ENCODE results near the gene CAPN13.

CAPN13 gene

DNA sequence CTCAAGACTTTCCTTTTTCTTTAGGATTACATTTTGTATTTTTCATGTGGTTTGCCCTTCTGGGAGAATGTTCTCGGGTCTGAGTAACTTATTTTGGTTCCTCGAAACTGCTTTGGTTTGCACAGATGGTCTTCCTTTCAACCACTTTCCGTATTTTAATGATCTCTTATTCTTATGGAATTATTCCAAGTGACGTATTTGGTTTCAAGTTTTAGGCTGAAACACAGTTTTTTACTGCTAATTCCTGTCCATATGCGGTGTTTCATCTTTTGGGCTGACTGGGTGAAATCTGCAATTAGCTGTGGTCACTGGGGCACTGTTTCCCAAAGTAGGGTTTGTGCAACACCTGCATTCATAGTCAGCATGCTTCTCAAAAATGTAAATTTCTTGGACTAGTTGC is 122.7 kb downstream of the CAPN13 start:
- DNase-seq (ENCODE audit: low read depth in 2 of 3, low spot score in 2 of 3), result no peak

DNA sequence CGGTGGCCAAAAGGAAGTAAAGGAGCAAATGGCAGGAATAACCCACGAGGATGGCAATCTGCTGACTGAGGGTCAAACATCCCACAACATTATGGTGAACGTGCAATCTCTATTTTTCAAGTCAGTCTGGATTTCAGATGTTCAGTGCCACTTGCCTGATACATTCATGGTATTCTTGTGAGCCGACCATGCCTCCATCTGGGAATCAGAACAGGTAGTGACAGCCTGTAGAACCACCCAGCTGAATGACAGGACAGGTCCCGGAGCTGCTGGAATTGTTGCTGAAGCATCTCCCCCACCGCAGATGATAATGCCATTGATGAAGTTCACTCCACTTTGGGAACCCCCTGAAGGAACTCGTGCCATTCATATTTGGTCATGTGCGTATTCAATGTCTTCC is 123.2 kb downstream of the CAPN13 start:
- no peak for DNase-seq (ENCODE audit: low read depth in 2 of 3, low spot score in 2 of 3)

DNA sequence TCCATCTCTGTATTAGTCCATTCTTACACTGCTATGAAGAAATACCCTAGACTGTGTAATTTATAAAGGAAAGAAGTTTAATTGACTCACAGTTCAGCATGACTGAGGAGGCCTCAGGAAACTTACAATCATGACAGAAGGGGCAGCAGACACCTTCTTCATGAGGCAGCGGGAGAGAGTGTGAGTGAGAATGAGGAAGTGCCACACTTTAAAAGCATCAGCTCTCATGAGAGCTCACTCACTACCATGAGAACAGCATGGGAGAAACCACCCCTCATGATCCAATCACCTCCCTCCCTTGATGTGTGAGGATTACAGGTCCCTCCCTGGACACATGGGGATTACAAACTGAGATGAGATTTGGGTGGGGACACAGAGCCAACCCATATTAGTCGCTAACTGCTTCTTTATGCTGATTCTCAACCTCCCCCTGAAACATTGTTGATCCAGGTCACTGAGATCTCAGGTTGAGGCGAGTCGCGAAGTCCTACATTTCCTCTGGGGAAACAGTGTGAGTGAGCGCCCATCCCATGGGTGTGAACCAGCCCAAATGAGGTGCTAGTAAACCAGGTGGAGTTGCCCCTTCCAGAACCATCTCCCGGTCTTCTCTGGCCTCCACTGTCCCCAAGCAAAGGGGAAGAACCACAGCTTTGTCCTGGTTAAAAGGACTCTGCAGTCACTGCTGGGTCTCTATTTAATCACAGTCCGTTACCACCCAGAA is 123.8 kb downstream of the CAPN13 start:
- no peak for DNase-seq (ENCODE audit: low read depth in 2 of 3, low spot score in 2 of 3)

DNA sequence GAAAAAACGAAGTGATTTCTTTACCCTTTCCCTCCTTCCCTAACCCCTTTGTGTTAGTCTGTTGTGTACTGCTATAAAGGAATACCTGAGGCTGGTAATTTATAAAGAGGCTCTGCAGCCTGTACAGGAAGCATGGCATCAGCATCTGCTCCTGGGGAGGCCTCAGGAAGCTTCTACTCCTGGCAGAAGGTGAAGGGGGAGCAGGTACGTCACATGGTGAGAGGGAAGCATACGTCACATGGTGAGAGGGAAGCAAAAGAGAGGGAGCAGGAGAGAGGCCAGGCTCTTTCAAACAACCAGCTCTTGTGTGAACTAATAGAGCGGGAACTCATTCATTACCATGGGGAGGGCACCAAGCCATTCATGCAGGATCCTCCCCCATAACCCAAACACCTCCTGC is 126.2 kb downstream of the CAPN13 start:
- no peak for DNase-seq (ENCODE audit: low read depth in 2 of 3, low spot score in 2 of 3)

DNA sequence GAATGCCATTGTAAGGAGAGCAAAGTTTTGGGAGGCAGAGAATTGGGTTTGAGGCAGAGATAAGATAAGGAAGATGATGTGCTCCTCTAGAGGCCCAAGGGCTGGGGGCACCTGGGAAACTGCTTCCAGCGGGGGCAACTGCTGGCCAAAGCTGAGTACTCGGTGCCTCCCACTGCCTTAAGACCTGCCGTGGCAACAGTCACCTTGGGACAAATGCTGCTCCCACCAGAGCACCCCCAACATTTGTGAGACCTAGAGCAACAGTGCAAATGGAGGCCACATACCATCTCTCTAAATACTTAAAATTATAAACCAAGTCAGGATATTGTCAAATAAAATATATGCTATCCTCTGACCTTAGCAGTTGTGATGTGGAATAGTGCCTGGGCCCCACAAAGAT is 127.1 kb downstream of the CAPN13 start:
- no peak for DNase-seq (ENCODE audit: low read depth in 2 of 3, low spot score in 2 of 3)

DNA sequence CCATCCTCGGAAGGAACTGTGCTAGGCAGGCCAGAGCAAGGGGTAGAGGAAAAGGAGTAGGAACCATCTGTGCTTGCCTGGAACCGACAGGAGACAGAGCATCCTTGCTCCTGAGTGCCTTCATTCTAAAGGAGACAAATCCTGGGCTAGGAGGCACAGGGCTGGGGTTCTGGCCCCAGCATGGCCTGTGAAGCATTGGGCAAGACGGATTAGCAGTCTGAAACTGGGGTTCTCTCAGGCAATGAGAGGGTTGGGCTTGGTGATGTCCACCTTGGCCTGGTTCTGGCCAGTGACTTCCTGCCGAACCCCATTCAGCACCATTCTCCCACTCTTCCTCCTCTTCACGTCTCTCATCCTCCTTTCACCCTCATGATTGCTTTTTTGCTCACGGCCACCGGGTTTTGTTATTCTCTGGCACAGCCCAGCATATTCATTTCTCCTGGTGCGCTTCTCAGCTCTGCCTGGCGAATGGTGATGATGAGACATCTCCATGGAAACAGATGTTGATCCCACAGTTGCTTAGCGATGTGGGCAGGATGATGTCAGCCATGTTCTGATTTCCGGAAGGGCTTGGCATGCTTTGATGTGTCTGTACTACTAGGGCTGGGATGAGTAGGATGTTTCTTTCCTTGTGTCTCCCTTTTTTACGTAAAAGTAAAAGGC is 127.7 kb downstream of the CAPN13 start:
- no peak for DNase-seq (ENCODE audit: low read depth in 2 of 3, low spot score in 2 of 3)

- DNase-seq (ENCODE audit: low read depth in 2 of 3, low spot score in 2 of 3), result no peak
Measured at GRCh38 chr2:30678410-30679137, 128.7 kb downstream of the CAPN13 start.

- DNase-seq (ENCODE audit: low read depth in 2 of 3, low spot score in 2 of 3), result no peak
Measured at GRCh38 chr2:30677861-30678385, 129.3 kb downstream of the CAPN13 start.

DNA sequence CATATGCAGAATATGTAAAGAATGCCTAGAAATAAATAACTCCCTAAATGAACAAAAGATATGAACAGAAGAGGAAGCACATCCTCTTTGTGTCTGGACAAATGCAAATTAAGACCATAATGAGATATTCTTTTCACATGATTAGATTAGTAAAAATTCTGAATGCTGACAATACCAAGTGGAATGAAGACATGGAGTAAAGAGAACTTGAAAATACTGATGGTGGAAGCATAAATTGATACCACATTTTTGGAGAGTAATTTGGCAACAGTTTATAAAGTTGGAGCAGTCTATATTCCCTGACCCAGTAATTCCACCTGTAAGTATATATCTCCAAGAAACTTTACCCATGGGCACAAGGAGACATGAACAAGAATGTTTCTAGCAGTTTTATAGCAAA is 130.0 kb downstream of the CAPN13 start:
- no peak for DNase-seq (ENCODE audit: low read depth in 2 of 3, low spot score in 2 of 3)

DNA sequence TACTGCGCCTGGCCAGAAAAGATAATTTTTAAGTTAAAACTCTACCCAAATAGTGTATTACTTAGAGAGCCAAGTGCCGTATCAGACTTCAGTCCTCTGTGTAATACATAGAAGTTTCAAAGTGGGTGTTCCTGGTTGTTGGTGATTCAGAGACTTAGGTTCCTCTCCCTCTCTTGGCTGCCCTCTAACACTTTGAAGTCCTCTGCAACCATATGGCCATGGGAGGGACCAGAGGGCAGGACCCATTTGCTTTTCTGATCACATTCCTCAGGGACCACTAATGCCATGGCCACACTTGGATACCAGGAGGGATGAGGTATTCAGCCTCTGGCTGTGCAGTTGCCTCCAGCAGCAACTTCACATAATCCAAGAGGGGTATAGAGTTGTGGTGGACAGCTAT is 131.5 kb downstream of the CAPN13 start:
- DNase-seq (ENCODE audit: low read depth in 2 of 3, low spot score in 2 of 3), result no peak

- DNase-seq (ENCODE audit: low read depth in 2 of 3, low spot score in 2 of 3), result no peak
Measured at GRCh38 chr2:30673127-30673526, 134.1 kb downstream of the CAPN13 start.

Data from activated CD8-positive, alpha-beta memory T cell treated with anti-CD3 and anti-CD28 coated beads for 48 hours (primary cell).